Vagina (tissue), 2 donors: ENCODE data around the gene CTU2. TPM values are rescaled to one million over a fixed set of nuclear protein-coding genes. Genes with fewer than 3 reads are reported as not detected.

ENCODE experiments used
- DNase-seq, 2 donors: peaks; one replicate each; pipeline ENCODE4 v3.0.0-alpha.2; 2017; ENCODE audit errors: extremely low spot score in 2 of 2
- H3K27ac ChIP-seq: fragments of 200-600 bp; sonication (generic); one replicate; pipeline ENCODE4 v1.5.1; 2019
- H3K27me3 ChIP-seq: fragments of 200-600 bp; sonication (generic); one replicate; pipeline ENCODE4 v1.5.1; 2019
- H3K36me3 ChIP-seq, 2 donors: fragments of 200-600 bp; sonication (generic); one replicate each; pipeline ENCODE4 v1.5.1; 2017 to 2019
- H3K4me1 ChIP-seq: fragments of 200-600 bp; sonication (generic); one replicate; pipeline ENCODE4 v1.5.1; 2019
- H3K4me3 ChIP-seq, 2 donors: fragments of 200-600 bp; sonication (generic); 1 replicate in 1 of 2; 2 replicates in 1 of 2; pipeline ENCODE4 v1.5.1; 2016 to 2019
- H3K9me3 ChIP-seq: fragments of 200-600 bp; sonication (generic); one replicate; pipeline ENCODE4 v1.5.1; 2019
- POLR2A ChIP-seq, 2 donors: fragments of 450-650 bp; IDR thresholded peaks; one replicate each; pipeline ENCODE4 v1.6.1; 2017; ENCODE audit warnings: antibody characterized with exemption in 2 of 2, mild to moderate bottlenecking in 2 of 2, moderate library complexity in 2 of 2
- POLR2AphosphoS5 ChIP-seq, 2 donors: sonication (generic); formaldehyde crosslinking; IDR thresholded peaks; one replicate each; pipeline ENCODE4 v1.9.0; 2017; ENCODE audit warnings: antibody characterized with exemption in 2 of 2, mild to moderate bottlenecking in 2 of 2, low read depth in 1 of 2; ENCODE audit not compliant: insufficient read depth in 1 of 2
- intact Hi-C: fragments of 100-400 bp; cut with DNase I; formaldehyde crosslinking; loops from one replicate; pipeline ENCODE4 v1.15.1; 2023
- total RNA-seq: library from RNA; depleted of rRNA; stranded (reverse); fragments of >200 nt; gene quantifications from one replicate; pipeline ENCODE4 v1.2.3, GENCODE V29; 2016
- TF ChIP-seq, protein P1 (sequence below), 3 experiments: fragments of 450-650 bp in 2 of 3; fragments of 200-600 bp in 1 of 3; sonication (generic) in 1 of 3; IDR thresholded peaks; one replicate each; pipeline ENCODE4 v1.5.1; 2017 to 2019; ENCODE audit warnings: antibody characterized with exemption in 3 of 3, mild to moderate bottlenecking in 2 of 3, moderate library complexity in 2 of 3

CTU2 gene
- total RNA-seq, 1 donor from 2014 or later: 7.9 TPM

GRCh38 chr16:88671806-88672205, 34.5 kb upstream of the CTU2 start:
- intact Hi-C loops: no loop called here
- DNase-seq: no peak
- no peaks in the 10 kb centered on the region for H3K4me1 ChIP-seq
- no peak overlapping the region for H3K27ac ChIP-seq
- H3K4me3 ChIP-seq: no peak overlapping the region
- no peak for TF ChIP-seq POLR2A (IDR thresholded peaks at IDR 0.05)
- no peak for TF ChIP-seq POLR2AphosphoS5 (IDR thresholded peaks at IDR 0.05; ENCODE audit: insufficient read depth in 1 of 2, low read depth in 1 of 2)
- TF ChIP-seq, protein P1, sequence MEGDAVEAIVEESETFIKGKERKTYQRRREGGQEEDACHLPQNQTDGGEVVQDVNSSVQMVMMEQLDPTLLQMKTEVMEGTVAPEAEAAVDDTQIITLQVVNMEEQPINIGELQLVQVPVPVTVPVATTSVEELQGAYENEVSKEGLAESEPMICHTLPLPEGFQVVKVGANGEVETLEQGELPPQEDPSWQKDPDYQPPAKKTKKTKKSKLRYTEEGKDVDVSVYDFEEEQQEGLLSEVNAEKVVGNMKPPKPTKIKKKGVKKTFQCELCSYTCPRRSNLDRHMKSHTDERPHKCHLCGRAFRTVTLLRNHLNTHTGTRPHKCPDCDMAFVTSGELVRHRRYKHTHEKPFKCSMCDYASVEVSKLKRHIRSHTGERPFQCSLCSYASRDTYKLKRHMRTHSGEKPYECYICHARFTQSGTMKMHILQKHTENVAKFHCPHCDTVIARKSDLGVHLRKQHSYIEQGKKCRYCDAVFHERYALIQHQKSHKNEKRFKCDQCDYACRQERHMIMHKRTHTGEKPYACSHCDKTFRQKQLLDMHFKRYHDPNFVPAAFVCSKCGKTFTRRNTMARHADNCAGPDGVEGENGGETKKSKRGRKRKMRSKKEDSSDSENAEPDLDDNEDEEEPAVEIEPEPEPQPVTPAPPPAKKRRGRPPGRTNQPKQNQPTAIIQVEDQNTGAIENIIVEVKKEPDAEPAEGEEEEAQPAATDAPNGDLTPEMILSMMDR (IDR thresholded peaks at IDR 0.05): no peak
- no peaks in the 10 kb centered on the region for H3K9me3 ChIP-seq
- no peaks in the 10 kb centered on the region for H3K27me3 ChIP-seq
- no peaks in the 10 kb centered on the region for H3K36me3 ChIP-seq

GRCh38 chr16:88672776-88673175, 33.5 kb upstream of the CTU2 start:
- Histone ChIP-seq H3K4me1 (no peaks in the 10 kb centered on the region), H3K9me3 (no peaks in the 10 kb centered on the region), H3K4me3 (no peak overlapping the region), H3K27me3 (no peaks in the 10 kb centered on the region), H3K36me3 (no peaks in the 10 kb centered on the region), H3K27ac (no peak overlapping the region)
- intact Hi-C loops: no loop called here
- no peak for DNase-seq
- TF ChIP-seq, protein P1 (IDR thresholded peaks at IDR 0.05): no peak
- TF ChIP-seq POLR2A (IDR thresholded peaks at IDR 0.05) (no peak), POLR2AphosphoS5 (IDR thresholded peaks at IDR 0.05; ENCODE audit: insufficient read depth in 1 of 2, low read depth in 1 of 2) (no peak)

DNA sequence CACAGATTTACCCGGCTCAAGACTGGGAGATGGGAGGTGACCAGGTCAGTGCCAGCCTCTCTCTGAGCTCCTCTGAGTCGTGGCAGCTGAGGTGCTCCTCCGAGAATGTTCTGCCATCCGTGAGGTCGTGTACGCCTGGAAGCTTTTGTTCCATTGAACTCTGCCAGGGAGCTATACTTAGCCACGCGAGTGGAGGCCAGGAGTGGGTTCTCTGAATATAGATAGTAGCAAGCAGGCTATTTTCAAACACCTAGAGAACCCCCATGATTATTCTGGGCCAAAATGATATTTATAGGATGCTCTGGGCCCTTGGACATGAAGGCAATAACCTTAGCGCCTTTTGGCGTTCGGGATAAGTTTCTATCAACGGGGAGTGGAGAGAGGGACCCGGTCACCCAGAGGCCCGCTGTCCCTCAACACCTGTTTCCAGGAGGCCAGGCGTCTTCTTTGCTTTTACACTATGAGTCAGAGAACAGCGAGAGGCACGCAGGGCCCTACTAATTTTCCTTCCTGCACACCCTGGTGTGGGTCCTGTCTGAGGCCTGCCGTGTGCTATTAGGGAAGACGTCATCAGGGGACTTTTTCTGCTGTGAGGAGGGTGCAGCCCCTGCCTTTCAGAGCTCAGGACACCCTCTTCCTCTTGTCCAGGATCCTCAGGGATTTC, 32.5 kb upstream of the CTU2 start:
- Histone ChIP-seq H3K4me3 (no peak overlapping the region), H3K27me3 (no peaks in the 10 kb centered on the region), H3K27ac (no peak overlapping the region), H3K9me3 (no peaks in the 10 kb centered on the region), H3K36me3 (no peaks in the 10 kb centered on the region), H3K4me1 (no peaks in the 10 kb centered on the region)
- no peak for DNase-seq
- intact Hi-C loops: no loop called here
- TF ChIP-seq POLR2A (IDR thresholded peaks at IDR 0.05) (no peak), POLR2AphosphoS5 (IDR thresholded peaks at IDR 0.05; ENCODE audit: insufficient read depth in 1 of 2, low read depth in 1 of 2) (no peak)
- TF ChIP-seq, protein P1 (IDR thresholded peaks at IDR 0.05): no peak

- TF ChIP-seq POLR2AphosphoS5 (IDR thresholded peaks at IDR 0.05; ENCODE audit: insufficient read depth in 1 of 2, low read depth in 1 of 2): no peak
- TF ChIP-seq POLR2A (IDR thresholded peaks at IDR 0.05): no peak
- TF ChIP-seq, protein P1 (IDR thresholded peaks at IDR 0.05): no peak
- DNase-seq: no peak
- no peaks in the 10 kb centered on the region for H3K27me3 ChIP-seq
- H3K27ac ChIP-seq: no peak overlapping the region
- no peaks in the 10 kb centered on the region for H3K36me3 ChIP-seq
- intact Hi-C loops: no loop called here
- H3K4me3 ChIP-seq: no peak overlapping the region
- no peaks in the 10 kb centered on the region for H3K4me1 ChIP-seq
- no peaks in the 10 kb centered on the region for H3K9me3 ChIP-seq
These were observed 29.6 kb upstream of the CTU2 start for GRCh38 chr16:88676502-88677242.

GRCh38 chr16:88677721-88678120, 28.6 kb upstream of the CTU2 start:
- no peaks in the 10 kb centered on the region for H3K4me1 ChIP-seq
- no peaks in the 10 kb centered on the region for H3K9me3 ChIP-seq
- TF ChIP-seq POLR2AphosphoS5 (IDR thresholded peaks at IDR 0.05; ENCODE audit: insufficient read depth in 1 of 2, low read depth in 1 of 2): no peak
- TF ChIP-seq POLR2A (IDR thresholded peaks at IDR 0.05): no peak
- TF ChIP-seq, protein P1 (IDR thresholded peaks at IDR 0.05): no peak
- no peak overlapping the region for H3K27ac ChIP-seq
- no peaks in the 10 kb centered on the region for H3K36me3 ChIP-seq
- no peaks in the 10 kb centered on the region for H3K27me3 ChIP-seq
- intact Hi-C loops: no loop called here
- no peak for DNase-seq
- H3K4me3 ChIP-seq: no peak overlapping the region
